Activated T-cell treated with anti-CD3 and anti-CD28 coated beads, Interleukin-2, amount 50 U/mL, for 1 hour (primary cell): Measurements from ENCODE around the gene ZNF451.
"Not testable (repeated sequence)": the region's sequence is repeated elsewhere in the genome, so short reads cannot be mapped to it uniquely, and the experiment has no call there.

Experiments
- DNase-seq: peaks from one replicate; pipeline ENCODE4 v3.0.0-alpha.2; 2020

The ZNF451 gene, protein sequence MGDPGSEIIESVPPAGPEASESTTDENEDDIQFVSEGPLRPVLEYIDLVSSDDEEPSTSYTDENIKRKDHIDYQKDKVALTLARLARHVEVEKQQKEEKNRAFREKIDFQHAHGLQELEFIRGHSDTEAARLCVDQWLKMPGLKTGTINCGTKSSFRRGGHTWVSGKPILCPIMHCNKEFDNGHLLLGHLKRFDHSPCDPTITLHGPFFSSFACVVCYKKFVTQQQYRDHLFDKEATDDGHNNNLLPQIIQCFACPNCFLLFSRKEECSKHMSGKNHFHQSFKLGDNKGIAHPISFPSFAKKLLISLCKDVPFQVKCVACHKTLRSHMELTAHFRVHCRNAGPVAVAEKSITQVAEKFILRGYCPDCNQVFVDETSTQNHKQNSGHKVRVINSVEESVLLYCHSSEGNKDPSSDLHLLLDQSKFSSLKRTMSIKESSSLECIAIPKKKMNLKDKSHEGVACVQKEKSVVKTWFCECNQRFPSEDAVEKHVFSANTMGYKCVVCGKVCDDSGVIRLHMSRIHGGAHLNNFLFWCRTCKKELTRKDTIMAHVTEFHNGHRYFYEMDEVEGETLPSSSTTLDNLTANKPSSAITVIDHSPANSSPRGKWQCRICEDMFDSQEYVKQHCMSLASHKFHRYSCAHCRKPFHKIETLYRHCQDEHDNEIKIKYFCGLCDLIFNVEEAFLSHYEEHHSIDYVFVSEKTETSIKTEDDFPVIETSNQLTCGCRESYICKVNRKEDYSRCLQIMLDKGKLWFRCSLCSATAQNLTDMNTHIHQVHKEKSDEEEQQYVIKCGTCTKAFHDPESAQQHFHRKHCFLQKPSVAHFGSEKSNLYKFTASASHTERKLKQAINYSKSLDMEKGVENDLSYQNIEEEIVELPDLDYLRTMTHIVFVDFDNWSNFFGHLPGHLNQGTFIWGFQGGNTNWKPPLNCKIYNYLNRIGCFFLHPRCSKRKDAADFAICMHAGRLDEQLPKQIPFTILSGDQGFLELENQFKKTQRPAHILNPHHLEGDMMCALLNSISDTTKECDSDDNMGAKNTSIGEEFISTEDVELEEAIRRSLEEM

GRCh38 chr6:57089687-57090457, at the start of gene ZNF451:
ZNF451 (plus strand) TSS chr6:57090188; CDS start chr6:57090254, 66 bp downstream.
- peak; percentile 97 for DNase-seq

GRCh38 chr6:57044061-57044460, 45.9 kb upstream of the ZNF451 start:
- not testable (repeated sequence) for DNase-seq

DNA sequence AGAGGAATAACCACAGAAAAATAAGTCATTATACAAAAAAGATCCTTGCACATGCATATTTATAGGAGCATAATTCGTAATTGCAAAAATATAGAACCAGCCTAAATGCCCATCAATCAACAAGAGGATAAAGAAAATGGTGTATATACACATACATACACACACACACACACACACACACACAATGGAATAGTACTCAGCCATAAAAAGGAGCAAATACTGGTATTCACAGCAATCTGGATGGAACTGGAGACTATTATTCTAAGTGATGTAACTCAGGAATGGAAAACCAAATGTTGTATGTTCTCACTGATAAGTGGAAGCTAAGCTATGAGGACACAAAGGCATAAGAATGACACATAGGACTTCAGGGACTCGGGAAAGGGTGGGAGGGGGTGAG, 45.4 kb upstream of the ZNF451 start:
- DNase-seq: no peak

GRCh38 chr6:57046332-57047256, 43.4 kb upstream of the ZNF451 start, which contains the start of gene KIAA1586:
KIAA1586 (plus strand) TSS chr6:57046693; CDS start chr6:57046756, 63 bp downstream.
- peak; percentile 79 for DNase-seq

- DNase-seq: not testable (repeated sequence)
Measured at GRCh38 chr6:57047257-57047585, 42.8 kb upstream of the ZNF451 start.

GRCh38 chr6:57047859-57048258, 42.1 kb upstream of the ZNF451 start:
- not testable (repeated sequence) for DNase-seq

DNA sequence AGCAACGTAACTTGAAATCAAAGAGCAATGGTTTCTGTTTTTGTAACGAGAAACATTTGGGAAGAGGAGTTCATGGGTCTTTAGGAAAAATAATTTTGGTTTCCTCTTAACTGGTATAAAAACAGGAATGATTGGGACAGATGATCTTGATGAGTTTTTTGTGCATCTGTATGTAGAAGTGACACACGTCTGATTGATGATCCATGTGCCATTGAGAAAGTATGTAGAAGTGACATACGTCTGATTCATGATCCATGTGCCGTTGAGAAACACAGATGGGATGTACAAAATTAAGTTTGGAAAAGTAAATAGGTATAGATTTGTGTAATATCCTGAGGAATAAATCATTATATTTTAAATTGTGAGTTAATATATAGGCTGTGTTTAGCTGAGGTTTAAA, 41.4 kb upstream of the ZNF451 start:
- DNase-seq: no peak

DNA sequence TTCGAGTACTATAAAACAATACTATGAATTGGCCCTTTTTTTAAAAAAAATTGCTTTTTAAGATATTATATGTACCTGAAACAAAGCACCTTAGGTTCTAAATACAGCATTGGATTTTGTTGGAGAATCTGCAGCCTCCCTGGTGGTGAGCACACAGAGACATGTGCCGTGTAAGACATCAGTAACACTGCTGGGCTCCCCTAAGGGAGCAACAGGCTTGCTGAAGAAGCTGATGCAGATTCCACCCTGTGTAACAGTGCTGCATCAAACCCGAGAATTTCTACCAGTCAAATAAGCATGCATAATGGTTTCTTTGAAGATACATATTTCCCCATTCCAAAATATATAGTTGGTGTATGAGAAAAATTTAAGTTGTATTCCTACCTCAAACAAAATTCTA, 26.1 kb upstream of the ZNF451 start:
- no peak for DNase-seq

GRCh38 chr6:57064809-57065208, 25.2 kb upstream of the ZNF451 start:
- no peak for DNase-seq

GRCh38 chr6:57068061-57068460, 21.9 kb upstream of the ZNF451 start:
- DNase-seq: no peak

DNA sequence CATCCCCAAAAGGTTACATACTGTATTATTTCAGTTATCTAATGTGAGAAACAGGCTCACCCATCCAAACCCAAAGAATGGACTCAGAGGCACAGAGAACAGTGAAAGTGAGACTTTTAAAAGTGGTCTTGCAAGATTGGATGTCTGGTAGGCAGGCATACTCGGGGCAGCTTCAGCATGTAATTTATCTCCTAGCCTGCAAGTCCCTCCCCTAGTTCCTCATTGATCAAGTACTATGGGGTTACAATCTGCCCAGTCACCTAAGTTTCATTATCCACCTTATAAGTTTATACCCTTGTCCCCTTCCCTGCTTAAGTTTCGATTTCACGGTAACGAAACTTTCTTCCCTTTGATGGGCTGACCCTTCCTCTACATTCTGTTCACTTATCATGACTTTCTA, 20.8 kb upstream of the ZNF451 start:
- DNase-seq: no peak

- no peak for DNase-seq
Measured at GRCh38 chr6:57069920-57070331, 20.1 kb upstream of the ZNF451 start.

GRCh38 chr6:57072108-57072507, 17.9 kb upstream of the ZNF451 start:
- DNase-seq: no peak

DNA sequence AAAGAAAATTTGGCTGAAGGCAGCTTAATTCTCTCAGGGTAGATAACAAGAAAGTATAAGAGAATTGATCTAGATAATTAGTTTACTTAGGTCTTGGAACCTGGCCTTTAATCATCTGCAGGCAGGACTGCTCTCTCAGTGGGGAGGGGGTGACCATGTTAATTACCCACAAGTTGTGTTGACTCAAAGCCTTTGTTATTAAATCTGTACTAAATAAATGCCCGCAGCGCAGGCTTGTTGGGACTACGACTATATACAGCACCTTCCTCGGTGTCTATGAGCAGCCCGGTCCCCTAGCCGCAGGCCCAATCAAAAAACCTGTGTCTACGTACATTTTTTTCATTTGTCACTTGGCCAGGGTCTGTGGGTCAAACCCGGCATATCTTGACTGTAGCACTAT, 15.6 kb upstream of the ZNF451 start:
- no peak for DNase-seq

GRCh38 chr6:57075092-57075491, 14.9 kb upstream of the ZNF451 start:
- DNase-seq: no peak

DNA sequence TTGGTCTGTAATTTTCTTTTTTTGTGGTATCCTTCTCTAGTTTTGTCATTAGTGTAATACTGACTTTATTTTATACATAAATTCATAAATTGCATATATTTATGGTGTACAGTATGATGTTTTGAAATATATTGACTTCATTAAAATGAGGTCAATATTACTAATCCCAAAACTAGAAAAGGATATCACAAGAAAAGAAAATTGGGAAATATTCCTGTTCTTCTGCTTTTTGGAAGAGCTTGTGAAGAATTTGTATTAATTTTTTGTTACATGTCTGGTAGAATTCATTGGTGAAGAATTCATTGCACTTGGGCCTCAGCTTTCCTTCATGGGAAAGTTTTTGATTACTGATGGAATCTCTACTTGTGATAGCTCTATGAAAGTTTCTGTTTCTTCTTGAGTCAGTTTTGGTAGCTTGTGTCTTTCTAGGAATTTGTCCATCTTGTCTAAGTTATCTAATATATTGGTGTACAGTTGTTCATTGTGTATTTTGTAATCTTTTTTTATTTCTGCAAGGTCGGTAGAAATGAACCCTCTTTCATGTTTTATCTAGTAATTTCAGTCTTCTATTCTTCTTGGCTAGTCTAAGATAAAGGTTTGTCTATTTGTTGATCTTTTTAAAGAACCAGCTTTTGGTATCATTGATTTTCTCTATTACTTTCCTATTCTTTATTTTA, 11.3 kb upstream of the ZNF451 start:
- DNase-seq: no peak

DNA sequence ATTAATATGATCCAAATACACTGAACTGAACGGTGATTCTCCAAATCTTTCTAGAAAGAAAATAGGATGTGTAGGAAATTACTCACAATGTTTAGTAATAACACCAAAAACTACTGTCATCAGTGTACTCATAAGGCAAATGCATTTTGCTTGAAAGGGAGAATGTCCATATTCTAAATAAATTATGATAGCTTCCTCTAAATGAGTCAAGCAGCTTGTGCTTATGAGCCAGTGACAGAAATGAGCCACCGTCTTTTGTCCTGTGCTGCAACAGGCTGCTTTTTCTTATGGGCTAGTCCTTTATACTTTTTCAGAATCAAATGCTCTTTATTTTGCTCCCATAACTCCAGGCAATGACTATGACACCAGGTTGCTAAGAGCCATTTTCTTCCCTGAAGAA, 4.5 kb upstream of the ZNF451 start:
- DNase-seq: no peak

GRCh38 chr6:57086843-57087242, 3.1 kb upstream of the ZNF451 start:
- DNase-seq: no peak

DNA sequence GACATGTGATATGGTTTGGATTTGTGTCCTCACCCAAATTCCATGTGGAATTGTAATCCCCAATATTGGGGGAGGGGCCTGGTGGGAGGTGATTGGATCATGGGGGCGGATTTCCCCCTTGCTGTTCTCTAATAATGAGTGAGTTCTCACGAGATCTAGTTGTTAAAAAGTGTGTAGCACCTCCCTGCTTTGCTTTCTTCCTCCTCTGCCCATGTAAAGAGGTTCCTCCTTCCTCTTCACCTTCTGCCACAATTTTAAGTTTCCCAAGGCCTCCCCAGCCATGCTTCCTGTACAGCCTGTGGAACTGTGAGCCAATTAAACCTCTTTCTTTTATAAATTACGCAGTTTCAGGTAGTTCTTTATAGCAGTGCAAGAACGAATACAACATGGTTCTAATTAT, 2.1 kb upstream of the ZNF451 start:
- no peak for DNase-seq

DNA sequence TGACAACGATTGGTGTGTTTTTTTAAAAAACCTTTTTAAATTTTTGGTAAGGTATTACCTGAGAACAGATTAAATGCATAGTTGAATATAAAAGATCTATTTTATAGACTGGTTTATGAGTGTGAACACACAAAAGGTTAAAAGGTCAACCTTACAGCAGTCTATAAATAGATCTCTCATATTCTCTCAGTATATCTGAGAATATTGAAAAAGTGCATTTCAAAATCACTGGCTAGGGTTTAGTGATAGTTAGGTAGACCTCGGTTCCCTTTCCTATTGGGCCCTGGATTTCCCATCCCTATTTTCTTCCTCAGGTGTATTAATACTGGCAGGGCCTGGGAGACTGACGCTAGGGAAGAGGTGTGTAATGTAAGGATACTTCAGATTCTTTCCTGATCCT, 723 bp upstream of the ZNF451 start:
- no peak for DNase-seq

GRCh38 chr6:57090458-57091067, 575 bp downstream of the ZNF451 start:
- not testable (repeated sequence) for DNase-seq
